GM21786 (cell line): ENCODE data around the gene NME4.

Source experiments
- ATAC-seq: cut with Tn5 transposase; IDR thresholded peaks from one replicate; pipeline ENCODE4 v1.9.1; 2021; ENCODE audit not compliant: unreplicated experiment

NME4 gene

DNA sequence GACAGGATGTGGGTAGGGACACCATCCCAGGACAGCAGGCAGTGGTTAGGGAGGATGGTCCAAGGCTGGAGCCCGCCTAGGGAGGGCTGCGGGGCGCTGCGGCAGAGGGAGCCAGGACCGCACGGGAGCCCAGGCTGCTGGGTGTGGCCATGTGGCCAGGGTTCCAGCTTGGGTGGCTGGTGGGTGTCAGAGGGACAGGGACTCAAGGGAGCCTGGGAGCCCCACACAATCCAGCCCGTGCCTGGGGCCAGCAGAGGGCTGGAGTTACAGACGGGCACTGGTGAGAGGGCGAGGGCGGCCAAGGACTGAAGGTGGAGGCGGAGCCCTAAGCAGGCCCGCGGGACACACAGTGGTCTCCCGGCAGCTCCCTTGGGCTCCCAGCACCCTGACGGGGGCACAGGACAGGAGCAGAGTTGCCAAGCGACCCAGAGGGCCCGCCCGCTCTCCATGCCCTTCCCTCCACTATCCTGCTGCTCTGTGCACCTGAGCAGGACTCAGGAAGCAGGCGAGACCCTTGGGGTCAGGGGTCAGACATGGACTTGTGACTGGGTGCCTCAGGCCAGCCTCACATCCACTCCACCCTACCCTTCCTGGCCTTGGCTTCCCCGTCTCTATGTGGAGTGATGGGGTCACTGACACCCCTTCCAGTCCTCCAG, 33.8 kb upstream of the NME4 start:
- no peak for ATAC-seq

DNA sequence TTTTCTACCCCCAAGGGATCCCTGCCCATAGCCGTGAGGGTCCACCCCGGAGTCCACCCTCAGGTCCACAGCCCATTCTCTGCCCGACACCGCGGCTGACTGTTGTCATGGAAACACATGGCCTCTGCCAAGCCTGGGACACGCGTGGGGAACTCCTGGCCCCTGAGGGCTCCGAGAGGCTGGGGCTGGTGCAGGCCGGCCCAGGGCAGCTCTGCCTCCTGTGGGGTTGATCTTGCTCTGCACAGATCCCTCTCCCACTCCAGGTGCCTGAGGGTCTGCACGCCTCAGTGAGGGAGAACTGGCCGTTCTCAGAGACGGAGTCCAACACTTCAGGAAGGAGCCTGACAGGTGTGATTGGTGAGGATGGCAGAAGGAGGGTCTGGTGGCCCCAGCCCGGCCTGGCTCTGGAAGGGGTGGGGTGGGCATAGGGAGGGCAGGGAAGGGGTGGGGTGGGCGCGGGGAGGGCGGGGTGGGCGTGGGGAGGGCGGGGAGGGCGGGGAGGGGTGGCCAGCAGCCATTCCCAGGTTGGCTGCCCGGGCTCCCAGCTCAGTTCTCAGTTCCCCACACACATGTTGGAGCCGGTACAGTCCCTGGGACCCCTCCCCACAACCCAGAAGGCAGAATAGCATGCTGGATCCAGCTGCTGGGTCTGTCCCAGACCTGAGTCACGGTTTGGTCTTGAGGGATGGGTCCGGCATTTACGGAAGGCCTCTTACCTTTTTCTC, 33.1 kb upstream of the NME4 start:
- ATAC-seq = no peak

DNA sequence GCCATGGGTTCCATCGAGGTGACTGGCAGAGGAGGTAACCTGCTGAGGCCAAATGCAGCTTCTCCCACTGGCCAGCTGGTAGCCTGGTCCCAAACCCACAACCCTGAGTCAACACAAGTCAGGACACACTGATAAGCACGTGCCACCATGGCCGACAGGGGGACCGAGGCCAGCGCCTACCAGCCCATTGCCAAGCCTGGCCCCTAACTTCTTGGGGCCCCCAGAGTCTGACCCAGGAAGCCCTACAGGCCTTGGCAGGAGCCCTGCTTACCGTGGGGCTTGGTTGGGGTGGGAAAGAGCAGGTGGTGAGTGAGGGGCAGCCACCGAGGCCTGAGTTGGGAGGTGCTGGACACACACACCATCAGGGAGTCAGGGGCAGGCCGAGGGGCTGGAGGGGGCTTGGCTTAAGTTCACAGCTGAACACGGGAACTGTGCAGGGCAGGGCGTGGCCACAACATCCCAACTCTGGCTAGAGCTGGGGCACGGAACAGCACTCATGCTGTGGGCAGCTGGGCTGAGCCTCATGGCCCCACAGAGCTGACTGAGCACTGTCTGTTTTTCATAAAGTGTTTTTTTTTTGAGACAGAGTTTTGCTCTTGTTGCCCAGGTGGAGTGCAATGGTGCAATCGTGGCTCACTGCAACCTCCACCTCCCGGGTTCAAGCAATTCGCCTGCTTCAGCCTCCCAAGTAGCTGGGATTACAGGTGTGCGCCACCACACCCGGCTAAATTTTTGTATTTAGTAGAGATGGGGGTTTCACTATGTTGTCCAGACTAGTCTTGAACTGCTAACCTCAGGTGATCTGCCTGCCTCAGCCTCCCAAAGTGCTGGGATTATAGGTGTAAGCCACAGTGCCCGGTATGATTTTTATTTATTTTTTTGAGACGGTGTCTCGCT, 32.2 kb upstream of the NME4 start:
- ATAC-seq = no peak

GRCh38 chr16:366476-366875, 30.5 kb upstream of the NME4 start:
- ATAC-seq = no peak

DNA sequence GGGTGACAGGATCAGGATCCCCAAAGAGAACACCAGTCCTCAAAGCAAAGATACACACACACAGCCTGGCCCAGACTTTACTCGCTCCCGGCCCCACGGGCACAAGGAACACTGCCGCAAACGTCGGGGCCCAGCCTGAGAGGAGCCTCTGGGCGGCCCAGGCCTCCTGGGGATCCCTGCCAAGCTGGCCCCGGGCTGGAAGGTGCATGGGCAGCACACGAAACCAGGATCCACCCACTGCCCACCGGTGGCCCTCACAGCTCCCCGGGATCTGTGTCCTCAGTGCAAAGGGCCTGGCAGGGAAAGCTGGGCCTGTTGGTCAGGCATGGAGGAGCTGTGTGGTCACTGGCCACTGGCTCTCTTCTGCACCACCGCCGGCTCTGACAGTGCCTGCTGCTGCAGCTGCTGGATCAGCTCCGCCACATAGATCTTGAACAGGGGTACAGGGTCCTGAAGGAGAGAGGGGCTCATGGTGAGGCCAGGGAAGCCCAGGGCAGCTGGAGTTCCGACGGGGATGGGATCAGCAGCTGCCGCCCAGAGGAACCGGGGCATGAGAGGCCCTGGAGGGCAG, 29.6 kb upstream of the NME4 start:
- ATAC-seq = no peak

DNA sequence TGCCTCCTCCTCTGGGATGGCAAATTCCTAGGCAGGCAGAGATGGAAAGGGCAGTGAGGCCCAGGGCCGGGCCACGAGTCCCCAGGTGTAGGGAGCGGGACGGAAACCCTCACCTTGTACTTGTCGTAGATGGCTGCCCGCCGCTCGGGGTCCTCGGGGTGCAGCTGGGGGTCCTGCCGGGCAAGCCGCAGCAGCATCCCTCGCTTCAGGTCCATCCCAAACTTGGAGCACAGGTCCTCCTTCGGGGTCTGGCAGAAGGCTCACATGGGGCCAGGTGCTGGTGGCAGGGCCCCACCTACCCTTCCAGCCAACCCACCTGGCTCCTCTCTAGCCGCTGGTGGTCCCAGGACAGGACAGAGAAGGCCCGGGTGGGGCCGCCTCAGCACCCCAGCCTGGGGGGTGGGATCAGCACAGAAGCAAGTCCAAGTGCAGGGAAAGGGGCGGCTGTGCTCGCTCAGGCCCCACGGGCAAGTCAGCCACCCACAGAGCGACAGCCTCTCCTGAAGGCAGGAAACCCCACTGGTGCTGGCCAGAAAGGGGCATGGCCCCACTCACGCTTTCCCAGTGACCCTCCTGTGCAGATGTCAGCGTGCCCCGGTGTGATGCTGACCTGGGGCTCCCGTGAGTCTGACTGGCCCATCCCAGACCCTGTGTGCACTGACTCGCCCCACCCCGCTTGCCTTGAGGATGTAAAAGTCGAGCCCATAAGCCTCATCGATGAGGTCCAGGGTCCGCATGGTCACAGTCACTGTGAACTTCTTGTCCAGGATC, 28.4 kb upstream of the NME4 start:
- ATAC-seq = no peak

DNA sequence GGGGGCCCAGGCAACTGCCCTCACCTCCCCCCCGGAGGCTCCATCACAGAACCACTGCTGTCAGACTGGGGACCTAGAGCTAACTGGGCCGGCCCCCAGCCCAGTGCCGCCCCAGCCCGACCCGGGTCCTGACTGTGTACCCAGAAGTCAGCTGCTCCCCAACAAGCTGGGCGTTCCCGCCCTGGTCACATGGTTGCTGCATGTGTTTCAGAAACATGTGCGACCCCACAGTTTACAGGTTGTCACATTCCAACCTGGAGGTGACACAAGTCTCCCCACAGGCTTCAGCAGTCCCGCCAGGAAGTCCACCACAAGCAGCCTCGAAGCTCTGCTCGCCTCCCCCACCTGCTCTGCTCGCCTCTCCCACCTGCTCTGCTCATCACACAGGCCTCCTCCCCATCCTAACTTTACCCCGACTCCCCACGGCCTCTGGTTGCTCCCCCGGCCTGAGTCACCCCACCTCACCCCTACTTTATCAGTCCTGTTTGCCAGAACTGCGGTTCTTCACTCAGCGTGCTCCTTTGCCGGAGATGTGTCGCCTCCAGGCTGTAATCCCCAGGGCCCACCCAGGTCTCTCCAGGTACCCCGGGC, 27.6 kb upstream of the NME4 start:
- no peak for ATAC-seq

- ATAC-seq = no peak
These were observed 27.0 kb upstream of the NME4 start for GRCh38 chr16:369866-370436.

- ATAC-seq = peak; percentile 85
These were observed 26.6 kb upstream of the NME4 start, which contains the start of gene MRPL28 for GRCh38 chr16:370443-370842. Gene MRPL28, minus strand, starts transcription at chr16:370538. Its CDS starts 320 bp downstream, at chr16:370218.

GRCh38 chr16:370979-371514, 26.0 kb upstream of the NME4 start:
- ATAC-seq = no peak

GRCh38 chr16:371515-372301, 25.3 kb upstream of the NME4 start:
- no peak for ATAC-seq

- ATAC-seq = no peak
These were observed 24.6 kb upstream of the NME4 start for GRCh38 chr16:372302-372983.

- no peak for ATAC-seq
These were observed 23.9 kb upstream of the NME4 start for GRCh38 chr16:373020-373598.

DNA sequence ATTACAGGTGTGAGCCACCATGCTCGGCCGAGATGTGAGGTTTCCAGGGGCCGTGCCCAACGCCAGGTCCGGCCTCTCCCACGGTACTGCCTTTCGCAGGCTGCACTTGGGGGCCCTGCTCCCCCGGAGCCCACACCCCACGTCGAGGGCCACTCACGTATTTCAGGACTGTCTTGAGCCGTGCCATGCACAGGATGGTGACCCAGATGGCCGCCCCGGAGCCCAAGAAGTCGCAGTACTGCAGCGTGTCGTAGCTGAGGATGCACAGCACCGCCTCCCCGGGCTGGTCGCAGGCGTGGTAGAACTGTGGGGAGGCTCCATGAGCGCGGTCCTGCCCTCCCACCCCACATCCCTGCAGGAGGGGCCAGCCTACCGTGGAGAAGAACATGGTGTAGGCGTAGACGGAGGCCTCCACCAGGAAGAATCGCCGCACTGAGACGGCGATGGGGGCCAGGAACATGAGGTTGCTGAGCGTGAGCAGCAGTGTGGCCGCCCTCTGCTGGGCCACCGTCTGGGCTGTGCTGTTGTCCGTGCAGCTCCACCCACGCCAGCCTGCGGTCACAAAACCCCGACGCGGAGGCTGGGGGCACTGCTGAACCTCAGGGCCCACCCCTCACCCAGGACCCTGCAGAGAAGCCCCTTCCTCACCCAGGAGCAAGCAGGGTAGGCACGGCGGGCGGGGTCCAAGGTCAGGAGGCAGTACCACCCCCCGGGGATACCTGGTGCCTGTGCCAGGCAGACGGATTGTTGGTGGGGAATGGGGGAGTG, 23.0 kb upstream of the NME4 start:
- ATAC-seq = no peak

DNA sequence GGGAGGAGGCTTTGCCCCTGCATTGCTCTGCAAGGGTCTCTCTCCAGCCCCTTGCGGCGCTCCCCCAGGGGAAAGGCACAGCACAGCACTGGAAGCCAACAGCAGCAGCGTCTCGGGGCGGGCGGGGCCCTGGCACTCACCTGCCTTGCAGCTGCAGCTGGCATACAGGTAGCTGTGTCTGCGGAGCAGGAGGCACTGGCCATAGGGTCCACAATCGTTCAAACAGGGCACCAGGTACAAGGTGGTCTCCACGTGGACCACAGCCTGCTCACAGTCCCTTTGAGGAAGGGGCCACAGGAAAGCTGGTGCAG, 22.4 kb upstream of the NME4 start:
- ATAC-seq = no peak

GRCh38 chr16:375212-375611, 21.8 kb upstream of the NME4 start:
- ATAC-seq = no peak
